Stimulated activated CD4-positive, alpha-beta T cell treated with anti-CD3 and anti-CD28 coated beads, Interleukin-15, amount 100 ng/mL, for 48 hours (primary cell): ENCODE measurements around the gene ZNF880.
"Not testable (repeated sequence)": the region's sequence is repeated elsewhere in the genome, so short reads cannot be mapped to it uniquely, and the experiment has no call there.

Experiments used
- DNase-seq, 2 donors: peaks; one replicate each; pipeline ENCODE4 v3.0.0-alpha.2; 2020; ENCODE audit warnings: low read depth in 2 of 2

The ZNF880 gene

GRCh38 chr19:52369559-52370340, at the start of gene ZNF880:
Gene ZNF880, plus strand, starts transcription at chr19:52369923. Its CDS starts 43 bp downstream, at chr19:52369966.
- peak; percentile 85 to 88 for DNase-seq

GRCh38 chr19:52322429-52322828, 47.3 kb upstream of the ZNF880 start:
- DNase-seq: no peak

- DNase-seq: no peak
These were observed 38.0 kb upstream of the ZNF880 start for GRCh38 chr19:52331757-52332156.

GRCh38 chr19:52335768-52336116, 34.0 kb upstream of the ZNF880 start:
- DNase-seq: no peak

DNA sequence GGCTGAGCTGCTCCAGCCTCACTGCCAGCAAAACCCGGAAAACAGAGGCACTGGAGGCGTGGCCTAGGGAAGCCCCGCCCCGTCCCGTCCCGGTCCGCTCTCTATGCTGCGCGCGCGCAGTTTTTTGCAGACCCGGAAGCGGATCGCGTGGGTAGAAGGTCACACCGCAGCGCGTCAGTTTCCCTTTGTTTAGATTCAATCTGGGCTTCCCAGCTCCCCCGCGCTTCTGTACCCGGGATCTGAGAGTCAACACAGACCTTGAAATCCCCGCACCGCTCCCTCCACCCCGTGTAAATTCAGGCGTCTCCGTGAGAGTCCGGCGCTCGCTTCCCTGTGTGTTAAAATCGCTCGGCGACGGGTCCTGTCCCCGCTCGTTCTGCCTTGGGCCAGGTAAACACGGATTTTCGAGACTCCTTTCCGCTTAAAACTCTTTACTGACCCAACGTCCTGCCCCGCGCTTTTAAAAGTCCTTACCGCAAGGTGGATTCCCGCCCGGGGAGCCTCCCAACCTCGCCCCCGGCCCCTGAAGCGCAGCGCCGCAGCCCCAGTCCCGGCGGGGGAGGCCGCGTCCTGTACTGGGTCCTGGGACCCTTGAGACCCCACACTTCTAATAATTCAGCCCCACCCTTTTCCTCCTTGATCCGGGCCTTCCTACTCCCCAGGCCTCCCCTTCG, 33.5 kb upstream of the ZNF880 start, which contains the start of gene ZNF610:
Gene ZNF610, plus strand, starts transcription at position 127 of the 674 bp plus-strand sequence. CDS start 12,930 bp downstream, outside the sequence.
- peak; percentile 74 to 84 for DNase-seq

- DNase-seq: no peak
These were observed 32.8 kb upstream of the ZNF880 start for GRCh38 chr19:52336791-52337381.

DNA sequence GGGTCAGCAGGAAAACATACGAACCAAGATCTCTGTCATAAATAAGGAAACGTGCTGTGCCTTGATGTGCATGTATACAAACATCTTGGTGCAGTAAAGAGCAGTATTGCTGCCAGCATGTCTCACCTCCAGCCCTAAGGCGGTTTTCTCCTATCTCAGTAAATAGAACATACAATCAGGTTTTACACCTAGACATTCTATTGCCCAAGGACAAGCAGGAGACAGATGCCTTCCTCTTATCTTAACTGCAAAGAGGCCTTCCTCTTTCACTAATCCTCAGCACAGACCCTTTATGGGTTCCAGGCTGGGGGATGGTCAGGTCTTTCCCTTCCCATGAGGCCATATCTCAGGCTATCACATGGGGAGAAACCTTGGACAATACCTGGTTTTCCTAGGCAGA, 30.7 kb upstream of the ZNF880 start:
- not testable (repeated sequence) for DNase-seq

DNA sequence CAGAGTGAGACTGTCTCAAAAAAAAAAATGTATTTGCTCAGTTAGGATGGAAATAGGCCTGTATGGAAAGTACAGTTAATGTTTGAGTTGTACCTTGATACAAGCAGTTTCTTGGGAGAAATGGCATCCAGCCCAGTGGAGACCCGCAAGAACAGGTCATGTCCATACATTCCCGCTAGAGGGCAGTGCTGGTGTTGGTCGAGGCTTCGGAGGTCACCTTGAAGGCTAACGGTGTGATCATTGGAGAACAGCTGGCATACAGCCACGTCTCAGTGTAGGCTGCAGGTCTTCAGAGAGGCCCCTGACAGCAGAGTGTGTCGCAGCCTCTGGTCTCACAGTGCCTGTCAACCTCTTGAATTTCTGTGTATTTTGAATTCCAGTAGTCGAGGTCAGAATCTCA, 26.2 kb upstream of the ZNF880 start:
- DNase-seq: peak in 1 of 2 donors; percentile 50

GRCh38 chr19:52345162-52345561, 24.6 kb upstream of the ZNF880 start:
- no peak for DNase-seq

GRCh38 chr19:52351512-52351911, 18.2 kb upstream of the ZNF880 start:
- no peak for DNase-seq

GRCh38 chr19:52366414-52366824, 3.3 kb upstream of the ZNF880 start:
- no peak for DNase-seq

GRCh38 chr19:52370341-52370710, 603 bp downstream of the ZNF880 start:
- DNase-seq: no peak

- DNase-seq: no peak
These were observed 21.4 kb downstream of the ZNF880 start for GRCh38 chr19:52391135-52391534.

- DNase-seq: peak; percentile 92 to 94
These were observed 27.8 kb downstream of the ZNF880 start, which contains the start of gene ZNF528 for GRCh38 chr19:52397310-52398080. Gene ZNF528, plus strand, starts transcription at chr19:52397849. Its CDS starts 4,165 bp downstream, at chr19:52402014.

DNA sequence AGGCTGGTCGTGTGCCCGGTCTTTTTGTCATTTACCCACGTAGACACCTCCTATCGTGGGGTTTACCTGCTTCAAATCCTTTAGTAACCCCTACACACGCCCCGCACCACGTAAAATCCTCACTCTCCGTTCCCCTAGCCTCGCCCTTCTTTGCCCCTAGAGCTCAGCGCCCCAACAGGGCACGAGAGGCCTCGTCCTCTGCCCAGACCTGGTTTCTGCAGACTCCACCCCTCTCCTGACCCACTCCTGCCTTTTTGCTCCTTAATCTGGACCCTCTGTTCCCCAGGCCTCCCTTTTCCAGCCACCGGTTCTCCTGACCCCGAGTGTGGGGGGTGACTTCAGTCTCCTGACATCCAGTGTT, 28.3 kb downstream of the ZNF880 start:
- no peak for DNase-seq

DNA sequence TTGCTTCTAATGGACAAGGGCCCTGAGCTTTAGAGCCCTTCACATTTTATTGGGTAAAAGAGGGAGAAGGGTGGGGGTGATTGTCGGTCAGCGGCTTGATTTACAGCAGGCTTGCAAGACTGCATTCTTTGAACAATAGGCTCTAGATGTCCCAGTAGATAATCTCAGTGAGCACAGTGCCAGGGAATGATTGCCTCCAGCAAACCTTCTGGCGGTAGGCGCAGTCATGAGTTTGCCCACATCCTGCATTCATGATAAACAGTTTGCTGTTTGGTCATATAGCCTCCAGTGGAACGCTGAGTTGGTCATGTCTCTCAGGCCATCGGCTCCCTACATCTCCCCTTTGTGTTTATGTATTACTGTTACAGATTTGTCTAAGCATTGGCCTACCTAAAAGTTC, 40.6 kb downstream of the ZNF880 start:
- DNase-seq: no peak

DNA sequence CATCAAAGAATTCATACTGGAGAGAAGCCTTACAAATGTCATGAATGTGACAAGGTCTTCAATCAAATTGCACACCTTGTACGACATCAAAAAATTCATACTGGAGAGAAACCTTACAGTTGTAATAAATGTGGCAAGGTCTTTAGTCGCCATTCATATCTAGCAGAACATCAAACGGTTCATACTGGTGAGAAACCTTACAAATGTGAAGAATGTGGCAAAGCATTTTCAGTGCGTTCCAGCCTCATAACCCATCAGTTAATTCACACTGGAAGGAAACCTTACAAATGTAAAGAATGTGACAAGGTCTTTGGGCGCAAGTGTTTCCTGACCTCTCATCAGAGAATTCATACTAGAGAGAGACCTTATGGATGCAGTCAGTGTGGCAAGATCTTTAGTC, 46.0 kb downstream of the ZNF880 start:
- DNase-seq: no peak

DNA sequence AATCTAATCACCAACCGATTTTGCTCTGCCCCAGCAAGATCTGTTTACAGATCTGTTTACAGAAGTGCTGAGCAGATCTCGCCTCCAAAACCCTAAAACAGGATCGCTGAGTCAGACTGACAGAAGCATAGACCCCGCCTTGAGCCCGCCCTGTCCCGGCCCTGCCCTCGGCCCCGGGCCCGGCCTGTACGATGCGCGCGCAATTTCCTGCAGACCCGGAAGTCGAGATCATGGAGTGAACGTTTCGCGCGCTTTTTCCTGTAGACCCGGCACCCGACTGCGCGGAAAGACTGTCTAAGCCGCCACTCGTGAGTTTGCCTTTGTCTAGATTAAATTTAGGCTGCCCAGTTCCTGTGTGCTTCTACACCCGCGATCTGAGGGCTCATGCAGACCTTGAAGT, 59.2 kb downstream of the ZNF880 start, which contains the start of gene ZNF534:
Gene ZNF534, plus strand, starts transcription at position 212 of the 400 bp plus-strand sequence. CDS start 2,327 bp downstream, outside the sequence.
- DNase-seq: no peak
